AML-193 (cell line): ENCODE results near the gene DPYSL3.

ENCODE experiments used
- DNase-seq, 2 experiments: peaks; one replicate each; lab custom pipeline; 2025; lab: John Stamatoyannopoulos, UW

The DPYSL3 gene

DNA sequence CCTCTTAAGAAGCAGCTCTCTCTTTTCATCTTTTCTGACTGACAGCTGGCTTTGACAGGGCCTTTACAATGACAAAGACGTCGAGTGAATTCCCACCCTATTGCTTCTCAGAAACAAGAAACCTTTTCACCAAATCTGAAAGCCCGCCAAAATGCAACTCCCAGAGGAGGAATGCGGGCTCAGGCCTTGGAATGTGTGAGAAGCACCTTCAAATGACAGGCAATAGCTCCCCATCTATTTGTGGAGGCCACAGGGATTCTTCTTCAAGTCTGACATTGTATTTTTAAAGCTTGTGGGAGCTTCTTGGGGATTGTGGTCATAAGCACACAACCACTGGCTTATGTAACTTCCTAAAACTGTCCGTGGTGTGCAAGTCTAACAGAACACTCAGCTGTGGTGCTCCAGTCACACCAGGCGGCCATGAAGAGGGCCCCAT lies 72.7 kb downstream of the DPYSL3 start:
- DNase-seq = peak; percentile 80 to 85

DNA sequence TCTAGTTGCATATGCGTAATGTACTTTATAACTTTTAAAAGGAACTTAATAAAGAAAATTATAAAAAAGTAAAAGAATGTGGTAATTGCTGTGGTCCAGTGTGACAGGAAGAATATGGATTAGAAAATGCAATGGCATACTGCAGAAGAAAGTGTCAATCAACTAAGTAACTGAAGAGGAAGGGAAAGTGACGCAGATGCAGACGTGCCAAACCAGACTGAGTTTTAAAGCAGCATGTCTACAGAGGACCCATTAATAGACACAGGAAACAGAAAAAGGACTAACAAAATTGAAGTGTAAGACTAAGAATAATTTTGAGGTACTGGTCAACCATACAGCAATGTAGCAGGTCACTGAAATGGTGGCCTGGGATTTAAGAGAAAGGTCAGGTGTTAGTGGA lies 73.3 kb downstream of the DPYSL3 start:
- DNase-seq = no peak

DNA sequence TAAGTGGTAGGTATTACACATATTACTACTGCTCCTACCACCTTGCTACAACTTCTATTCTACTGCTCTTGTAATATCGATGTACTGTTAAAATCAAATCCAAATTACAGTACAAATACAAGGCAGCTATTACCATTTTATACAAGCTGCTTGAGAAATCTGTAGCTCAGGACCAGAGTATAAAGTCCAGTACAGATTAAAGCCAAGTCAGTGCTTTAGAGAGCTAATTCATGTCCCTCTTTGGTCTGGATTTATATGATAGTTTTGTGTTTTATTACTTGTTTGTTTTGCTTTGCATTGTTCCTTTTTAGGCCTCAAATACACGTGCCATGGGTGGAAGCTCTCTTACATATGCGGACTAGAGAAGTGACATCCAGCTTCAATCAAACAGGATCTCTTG lies 75.8 kb downstream of the DPYSL3 start:
- no peak for DNase-seq

DNA sequence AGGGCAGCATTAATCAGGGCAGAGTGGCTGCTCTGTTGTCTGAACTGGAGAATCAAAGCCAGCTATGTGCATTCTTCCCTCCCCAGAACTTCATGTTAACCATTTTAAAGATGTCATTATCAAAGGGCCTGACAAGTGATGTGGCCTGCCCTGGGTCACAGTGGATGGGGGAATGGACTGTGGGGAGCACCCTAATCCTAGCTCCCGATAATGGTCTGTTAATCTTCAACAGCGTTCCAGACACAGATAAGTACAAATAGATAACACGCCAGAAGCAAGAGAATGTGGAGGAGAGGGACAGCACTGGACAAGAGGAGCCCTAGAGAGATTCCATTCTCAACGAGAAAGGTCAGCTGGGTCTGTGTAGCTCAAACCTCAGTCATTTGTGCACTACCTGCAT lies 77.5 kb downstream of the DPYSL3 start:
- no peak for DNase-seq

DNA sequence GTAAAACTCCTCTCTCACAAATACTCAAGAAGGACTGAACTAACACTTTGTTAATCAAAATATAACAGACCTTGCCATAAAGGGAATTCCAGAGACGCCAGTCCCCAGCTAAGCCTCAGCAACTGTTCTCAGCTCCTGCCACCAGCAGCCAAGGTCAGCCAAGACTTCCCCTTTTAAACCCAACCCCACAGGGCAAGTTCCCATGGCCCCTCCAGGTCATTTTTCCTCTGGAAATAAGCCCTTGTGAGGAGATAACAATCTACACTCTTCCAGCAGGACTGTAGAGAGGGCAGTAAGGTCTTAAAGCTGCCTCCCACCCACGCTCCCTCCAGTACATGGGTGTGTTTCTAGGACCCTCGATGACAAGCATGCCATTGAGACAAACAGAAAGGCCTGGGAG lies 78.3 kb downstream of the DPYSL3 start:
- DNase-seq = peak; percentile 4 to 16

DNA sequence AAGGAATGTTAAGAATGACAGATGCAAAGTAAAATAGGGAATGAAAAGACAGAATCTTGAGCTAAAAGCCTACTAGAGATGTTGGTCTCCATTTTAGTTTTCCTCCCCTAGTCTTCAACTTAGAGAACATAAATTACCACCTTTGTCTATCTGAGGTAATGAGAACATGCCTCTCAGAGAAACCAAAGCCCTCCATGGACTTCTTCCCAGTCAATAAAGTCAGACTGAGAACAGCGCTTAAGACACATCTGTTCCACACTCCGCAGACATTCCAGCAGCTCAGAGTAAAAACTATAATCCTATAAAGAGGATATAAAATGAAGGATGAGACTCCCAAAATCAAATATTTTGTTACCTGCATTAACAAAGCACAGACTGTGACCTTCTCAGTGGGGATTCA lies 79.2 kb downstream of the DPYSL3 start:
- no peak for DNase-seq

DNA sequence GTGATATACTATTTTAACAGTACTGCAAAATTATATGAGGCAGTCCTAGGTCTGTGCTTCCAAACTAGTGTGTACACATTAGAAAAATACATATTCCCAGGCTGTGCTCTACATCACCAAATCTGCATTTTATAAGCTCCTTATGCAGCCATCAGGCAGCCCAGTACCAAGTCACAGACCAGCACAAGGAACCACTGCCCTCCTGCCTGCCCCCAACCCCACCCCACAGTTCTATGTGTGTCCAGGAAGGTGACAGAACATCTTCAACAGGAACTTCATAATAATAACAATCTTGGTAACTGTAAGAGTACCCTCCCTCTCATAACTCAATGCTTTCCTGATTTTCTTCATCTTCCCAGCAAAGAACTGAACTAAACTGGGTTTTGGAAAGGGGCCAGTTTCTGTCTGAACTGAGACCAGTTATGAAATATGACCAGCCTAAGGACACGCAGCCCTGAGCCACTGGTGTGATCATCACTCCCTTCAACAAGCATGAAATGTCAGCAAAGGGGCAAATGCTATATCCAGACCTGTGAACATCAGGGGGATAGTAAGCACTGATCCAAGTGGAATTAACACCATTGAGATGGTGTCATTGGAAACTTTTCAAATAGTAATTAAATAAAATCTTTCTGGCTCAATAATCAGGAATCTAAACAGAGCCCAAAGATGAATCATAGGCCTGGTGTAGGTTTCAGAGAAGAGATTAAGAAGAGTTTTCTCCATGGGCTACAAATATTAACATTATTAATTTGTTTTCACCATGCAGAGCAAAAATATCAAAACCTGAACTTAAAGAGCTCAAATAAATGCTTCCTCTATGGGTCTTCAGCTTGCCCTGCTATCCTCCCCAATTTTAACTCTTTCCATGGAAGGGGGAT lies 82.1 kb downstream of the DPYSL3 start:
- DNase-seq = no peak

DNA sequence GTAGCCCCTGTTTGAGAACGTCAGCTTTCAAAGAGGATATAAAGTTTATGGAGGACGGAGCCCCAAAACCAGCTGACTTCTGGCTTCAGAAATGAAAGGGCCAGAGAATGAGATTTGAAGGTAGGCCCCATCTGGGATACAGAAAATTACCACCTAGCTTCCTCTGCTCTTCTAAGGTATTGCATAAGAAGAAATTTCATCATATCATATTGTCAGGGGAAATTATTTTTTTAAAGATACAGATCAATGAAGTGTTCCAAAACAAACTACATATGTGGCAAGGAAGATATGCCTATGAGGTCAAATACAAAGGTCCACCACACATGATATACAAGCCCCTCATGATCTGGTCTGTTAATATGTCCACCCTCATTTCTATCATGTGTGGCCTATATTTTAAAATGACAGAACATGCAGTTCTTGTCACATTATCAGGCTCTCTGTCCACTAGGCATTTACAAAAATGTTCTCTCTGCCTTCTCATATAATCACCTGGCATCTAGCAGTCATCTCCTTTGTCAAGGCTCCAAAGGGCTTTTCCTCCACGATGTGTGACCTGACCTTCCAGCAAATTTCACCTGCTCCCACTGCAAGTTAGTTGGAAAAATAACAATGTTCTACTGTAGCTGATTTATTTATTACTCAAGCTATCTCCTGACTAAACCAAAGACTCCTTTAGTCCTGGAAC lies 83.1 kb downstream of the DPYSL3 start:
- peak; percentile 7 to 22 for DNase-seq

DNA sequence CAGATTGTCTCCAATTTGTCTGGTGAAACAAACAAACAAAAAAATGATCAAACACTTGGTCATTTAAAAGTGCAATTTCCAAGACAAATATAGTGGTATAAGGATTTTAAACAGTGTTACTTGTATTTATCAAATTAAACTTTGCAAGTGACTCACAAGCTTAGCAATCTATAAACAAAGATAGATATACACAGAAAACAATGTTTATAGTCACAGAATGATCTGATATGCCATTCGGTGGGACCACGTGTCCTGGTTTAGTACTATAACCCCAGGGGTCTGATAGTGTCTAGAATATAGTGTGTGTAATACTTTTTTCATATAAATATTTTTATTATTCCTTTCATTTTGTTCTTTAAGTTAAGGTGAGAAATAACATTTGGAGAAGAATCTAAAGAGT lies 91.3 kb downstream of the DPYSL3 start:
- DNase-seq = no peak

DNA sequence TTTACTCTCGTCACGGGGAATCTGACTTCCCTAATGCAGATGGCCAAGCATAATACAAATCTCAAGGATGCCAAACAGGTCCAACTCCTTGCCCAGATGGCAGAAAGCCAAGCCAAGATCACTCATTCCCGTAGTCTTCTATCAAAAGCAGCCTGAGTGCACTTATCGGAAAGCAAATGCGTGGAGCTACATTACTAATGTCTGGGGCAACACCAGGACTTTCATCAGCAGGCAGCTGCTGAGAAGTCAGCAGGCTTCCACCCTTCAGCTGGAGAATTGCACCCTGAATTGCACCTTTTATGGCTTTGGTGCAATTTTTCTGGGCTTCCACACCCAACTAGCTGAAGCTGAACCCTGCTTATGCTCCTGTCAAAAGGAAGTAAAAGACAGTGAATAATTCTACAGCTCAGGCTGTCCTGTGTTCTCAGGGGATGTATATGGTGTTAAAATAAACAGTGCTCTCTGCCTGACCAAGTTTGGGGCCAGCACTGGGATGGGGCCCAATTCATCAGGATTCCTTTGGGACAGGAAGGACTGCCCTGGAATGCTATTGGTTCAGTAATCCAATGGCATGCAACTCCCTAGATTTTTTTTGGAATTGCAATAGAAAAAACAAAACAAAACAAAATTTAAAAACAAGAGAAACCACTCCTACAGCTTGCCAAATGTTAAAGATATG lies 92.6 kb downstream of the DPYSL3 start:
- DNase-seq = no peak

DNA sequence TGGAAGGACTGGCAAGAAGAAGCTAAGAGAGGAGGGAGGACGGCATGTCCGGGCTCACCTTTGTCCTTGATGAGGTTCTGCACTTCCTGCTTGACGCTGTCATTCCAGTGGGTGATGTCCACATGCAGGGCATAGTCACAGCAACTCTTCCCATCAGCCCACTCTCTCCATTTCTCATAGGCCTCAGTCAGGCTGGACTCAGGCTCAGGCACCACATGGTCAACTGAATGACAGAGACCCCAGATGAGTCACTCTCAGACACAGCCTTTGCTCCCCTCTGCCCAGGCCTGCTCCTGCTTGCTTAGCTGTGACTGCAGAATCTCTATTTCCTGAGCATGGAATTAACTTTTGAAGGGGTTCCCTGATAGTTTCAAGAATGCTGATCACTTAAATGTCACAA lies 94.2 kb downstream of the DPYSL3 start:
- DNase-seq = no peak

DNA sequence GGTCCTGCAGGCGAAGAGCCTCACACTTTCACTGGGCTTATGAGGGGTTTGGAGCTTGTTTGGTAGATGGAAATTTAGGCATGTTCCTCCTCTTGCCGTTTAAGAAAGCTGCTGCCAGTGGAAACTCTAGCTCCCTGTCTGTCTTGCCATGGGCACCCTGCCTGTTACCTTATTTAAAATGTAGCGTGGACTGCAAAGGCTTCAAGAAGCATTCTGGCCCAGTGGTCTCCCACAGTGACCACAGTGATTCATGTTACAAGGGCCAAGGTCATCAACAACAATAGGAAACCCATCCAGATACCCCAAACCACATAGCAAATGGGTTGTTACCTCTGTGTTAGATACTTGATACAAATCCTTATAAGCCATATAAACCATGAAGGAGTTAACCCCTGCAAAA lies 96.6 kb downstream of the DPYSL3 start:
- no peak for DNase-seq

DNA sequence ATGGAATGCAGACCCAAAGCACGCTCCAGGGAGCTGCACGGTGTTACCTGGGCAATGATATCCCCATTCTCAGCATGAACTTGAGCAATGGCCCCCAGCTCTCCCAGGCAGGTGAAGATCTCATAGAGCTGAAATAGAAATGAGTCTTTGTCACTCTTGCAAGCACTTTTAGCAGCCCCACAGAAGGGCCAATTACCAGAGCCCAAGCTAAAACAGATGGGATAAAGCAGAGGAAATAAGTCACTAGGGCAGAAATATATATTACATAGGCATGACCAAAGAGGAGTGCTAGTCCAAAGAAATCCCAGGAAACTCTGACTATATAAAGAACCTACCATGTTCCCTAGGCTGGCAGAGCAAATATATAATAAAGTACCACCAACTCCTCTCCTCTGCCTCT lies 97.3 kb downstream of the DPYSL3 start:
- no peak for DNase-seq

DNA sequence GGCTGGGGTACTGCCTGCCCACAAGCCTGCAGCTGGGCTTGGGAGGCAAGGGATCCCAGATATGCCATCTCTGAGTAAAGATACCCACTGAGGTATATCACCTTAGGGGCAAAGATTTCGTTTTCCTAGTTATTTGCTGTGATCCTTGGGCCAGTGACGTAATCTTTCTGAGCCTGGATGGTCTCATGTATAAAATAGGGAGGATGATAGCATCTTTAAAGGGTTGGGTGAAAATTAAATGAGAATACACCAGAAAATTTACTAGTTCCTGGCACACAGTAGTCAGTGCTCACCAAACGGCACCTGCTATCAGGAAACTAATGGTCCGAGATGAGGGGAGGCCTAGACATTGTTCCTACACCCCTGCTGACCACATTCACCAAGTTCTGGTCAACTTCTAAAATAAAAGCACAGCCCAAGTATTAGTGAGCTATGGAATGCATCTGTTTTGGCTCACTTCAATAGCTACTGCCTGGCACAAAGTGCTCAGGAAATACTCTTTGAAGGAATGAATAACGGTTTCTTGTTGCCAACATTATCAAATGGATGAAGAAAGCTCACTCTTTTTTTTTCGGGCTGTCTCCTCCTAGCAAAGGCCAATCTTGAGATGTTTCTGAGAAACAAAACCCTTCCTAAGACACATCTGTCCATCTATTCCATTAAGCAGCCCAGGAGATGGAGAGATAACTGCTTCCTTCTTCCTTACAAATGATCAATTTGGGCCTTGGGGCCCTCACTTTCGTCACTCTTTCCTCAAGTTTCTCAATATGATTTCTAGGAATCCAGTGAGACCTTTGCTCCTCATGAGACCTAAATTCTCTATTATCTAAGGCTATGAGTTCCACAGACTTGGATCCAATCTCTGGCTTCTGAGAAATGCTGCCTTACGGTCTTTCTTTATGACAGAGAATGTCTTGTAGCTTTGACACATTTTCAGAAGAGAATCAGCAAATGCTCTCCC lies 98.2 kb downstream of the DPYSL3 start:
- DNase-seq = no peak

DNA sequence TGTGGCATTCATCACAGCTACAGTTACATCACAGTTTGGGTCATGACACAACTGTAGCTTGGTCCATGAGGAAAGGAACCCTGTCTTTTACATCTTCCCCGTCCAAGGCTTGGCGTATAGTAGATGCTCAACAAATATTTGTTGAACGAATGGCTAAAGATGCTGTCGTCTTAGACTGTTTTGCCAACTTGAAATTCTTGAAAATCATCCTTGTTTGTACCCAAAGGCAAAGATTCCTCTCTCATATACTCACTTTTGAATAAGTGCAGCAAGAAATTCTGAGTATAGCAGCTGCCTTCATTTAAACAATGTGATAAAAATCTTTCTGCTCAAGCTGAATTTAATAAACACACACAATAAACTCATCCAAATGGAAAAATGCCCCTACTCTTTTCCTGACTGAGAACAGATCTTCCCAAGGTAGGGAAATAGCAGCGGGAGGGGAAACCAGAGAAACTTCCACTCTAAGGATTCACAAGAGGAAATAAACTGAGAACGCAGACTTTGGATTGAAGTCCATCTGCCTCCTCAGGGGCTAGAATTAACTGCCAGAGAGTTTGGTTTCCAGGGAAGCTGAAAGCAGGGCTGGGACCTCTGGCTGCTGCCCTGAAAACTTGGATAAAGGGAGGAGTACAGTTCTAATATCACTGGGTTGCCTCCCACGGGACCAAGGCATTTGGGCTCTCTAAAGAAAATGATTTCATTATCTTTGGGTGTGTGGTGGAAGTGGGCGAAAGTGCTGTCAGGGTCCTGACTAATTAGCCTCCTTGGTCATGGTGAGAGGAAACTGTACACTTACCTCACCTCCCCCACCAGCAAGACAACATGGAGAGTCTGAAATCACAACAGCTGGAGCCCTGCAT lies 99.1 kb downstream of the DPYSL3 start:
- no peak for DNase-seq

DNA sequence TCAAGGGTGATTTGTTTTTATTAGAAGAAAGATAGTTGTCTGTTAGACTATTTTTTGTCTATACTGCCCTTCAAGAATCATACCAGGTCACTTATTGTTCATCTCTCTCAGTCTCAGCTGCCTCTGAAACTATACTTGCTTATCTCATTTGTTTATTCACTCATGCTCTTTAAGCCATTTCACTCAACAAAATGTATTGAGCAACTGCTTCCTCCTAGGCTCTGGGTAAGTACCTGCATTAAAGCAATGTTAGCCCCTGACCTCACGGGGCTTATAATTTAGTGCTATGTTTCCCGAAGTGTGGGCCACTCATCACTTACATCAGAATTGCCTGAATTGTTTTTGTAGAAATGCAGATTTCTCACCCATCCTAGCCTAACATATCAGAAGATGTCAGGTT lies 100.9 kb downstream of the DPYSL3 start:
- no peak for DNase-seq

DNA sequence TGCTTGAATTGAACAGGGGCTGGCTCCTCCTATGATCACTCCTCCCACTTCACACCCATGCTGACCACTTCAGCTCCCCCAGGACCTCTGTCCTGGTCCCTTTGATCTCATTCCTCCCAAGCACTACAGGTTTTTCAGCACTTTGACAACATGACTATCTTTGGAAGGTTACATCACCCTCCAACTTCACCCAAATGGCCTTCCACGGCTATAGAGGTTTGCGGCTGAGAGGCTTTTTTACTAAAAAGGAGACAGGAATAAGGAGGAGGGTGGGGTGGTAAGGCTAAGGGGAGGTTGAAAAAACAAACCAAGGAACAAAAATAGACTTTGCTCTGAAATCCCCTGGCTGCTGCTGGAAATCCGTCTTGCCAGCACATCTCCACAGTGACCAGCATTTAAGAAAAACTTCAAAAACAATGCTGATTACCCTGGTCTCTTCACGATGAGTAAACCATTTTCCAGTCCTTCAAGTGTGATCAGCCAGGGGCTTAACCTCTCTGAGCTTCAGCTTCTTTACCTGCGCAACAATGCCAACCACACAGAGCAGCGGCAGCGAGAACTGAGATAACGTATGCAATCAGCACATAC lies 102.7 kb downstream of the DPYSL3 start:
- no peak for DNase-seq

DNA sequence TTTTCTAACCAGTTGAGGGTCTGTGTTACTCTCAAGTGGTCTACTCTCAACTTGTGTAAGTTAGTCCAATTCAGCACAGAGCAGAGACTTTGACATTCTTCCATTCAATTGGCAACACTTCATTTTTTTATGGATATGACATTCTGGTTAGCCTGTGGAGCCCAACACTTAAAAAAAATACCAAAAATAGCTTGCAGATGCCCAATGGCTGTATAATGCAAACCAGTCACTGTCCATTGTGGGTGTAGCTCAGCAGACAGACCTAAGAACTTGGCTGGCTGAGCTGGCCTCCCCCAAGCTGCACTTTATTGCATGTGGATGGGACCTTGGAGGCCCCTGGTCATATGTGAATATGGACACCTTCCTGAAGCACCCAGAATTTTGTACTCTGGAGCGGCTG lies 103.2 kb downstream of the DPYSL3 start:
- no peak for DNase-seq

DNA sequence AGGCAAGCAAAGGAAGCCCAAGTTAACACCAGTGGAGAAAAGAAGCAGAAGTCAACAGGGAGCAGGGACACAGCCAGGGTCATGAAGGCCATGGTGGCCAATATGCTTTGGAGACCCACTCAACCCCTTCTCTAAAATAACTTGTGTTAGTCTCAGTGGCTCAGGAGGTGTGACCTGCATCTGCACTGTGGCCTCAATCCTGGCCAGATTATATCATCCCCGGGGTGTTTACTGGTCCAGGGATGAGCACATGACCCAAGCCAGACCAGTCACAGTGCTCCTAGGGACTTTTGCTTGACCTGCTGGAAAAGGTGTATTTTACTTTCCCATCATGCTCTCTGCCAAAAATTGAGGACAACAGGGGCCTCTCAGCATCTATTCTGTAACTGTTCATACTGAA lies 105.2 kb downstream of the DPYSL3 start:
- no peak for DNase-seq
